ENCODE results near the gene RNF182.

Gene RNF182

GRCh38 chr6:13917141-13917540, 7.6 kb upstream of the RNF182 start:
- 84 to 92% methylated on average over 1 of the region's 1 CpG for WGBS, 2 experiments (ENCODE audit: insufficient coverage in 2 of 2)
- Histone ChIP-seq H3K27ac (ENCODE audit: low read depth, low read length, severe bottlenecking) (no peak overlapping the region), H3K4me3 (ENCODE audit: extremely low read depth, insufficient read depth, low read length, poor library complexity, severe bottlenecking) (no peak overlapping the region), H3K4me1 (ENCODE audit: control insufficient read depth, insufficient read depth, low read length, poor library complexity, severe bottlenecking) (peaks cover 20% of the 10 kb centered on the region), H3K36me3 (ENCODE audit: control insufficient read depth, insufficient read depth, low read length) (no peaks in the 10 kb centered on the region), H3K9me3 (ENCODE audit: control insufficient read depth, low read length) (no peaks in the 10 kb centered on the region)

DNA sequence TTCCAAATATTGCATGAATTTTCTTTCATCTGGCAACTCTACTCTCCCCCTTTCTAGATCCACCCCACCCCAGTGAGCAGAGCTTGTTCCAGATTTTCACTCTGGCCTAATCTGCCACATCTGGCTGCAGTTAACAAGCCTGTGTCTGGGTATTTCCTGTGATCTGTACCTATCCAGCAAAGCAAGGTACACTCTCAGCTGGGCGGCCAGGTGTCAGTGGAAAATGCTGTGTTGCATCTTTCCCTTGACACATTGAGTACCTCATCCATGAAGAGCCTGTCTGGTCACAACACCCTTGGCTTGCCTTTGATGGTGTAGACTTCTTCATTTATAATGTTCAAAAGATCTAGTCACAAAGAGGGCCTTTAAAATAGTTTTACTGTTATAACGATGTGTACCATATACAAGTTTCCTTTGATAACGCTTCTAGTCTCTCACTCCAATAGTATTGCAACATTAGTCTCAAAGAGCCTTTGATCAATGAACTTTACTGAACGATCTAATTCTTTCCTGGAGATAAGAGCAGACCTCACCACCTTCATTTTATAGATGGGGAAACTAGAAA, 6.0 kb upstream of the RNF182 start:
- H3K9me3 ChIP-seq (ENCODE audit: control insufficient read depth, low read length) = no peaks in the 10 kb centered on the region
- WGBS, 2 experiments (ENCODE audit: insufficient coverage in 2 of 2) = 100% methylated on average over 3 of the region's 4 CpGs; no CpG with 5 or more reads in 1 of the 2 experiments
- peaks cover 9% of the 10 kb centered on the region for H3K4me1 ChIP-seq (ENCODE audit: control insufficient read depth, insufficient read depth, low read length, poor library complexity, severe bottlenecking)
- no peak overlapping the region for H3K27ac ChIP-seq (ENCODE audit: low read depth, low read length, severe bottlenecking)
- H3K4me3 ChIP-seq (ENCODE audit: extremely low read depth, insufficient read depth, low read length, poor library complexity, severe bottlenecking) = no peak overlapping the region
- no peaks in the 10 kb centered on the region for H3K36me3 ChIP-seq (ENCODE audit: control insufficient read depth, insufficient read depth, low read length)

DNA sequence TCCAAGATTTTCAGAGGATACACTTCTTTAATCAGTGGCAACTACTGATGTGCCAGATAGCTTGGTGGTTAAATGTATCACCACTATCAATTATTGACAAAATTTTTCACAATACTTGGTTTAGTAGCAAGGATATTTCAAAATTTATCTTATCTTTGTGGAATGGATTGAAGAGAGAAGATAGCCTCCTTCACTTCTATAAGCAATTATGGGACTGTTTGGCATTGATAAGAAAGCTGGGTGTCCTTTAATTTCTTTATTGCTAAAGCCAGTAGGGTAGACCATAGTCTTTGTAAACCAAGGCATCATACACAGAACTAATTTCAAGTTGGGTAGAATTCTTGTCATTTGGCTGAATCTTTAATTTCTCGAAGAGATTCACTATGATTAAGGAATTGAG, 4.9 kb upstream of the RNF182 start:
- WGBS, 2 experiments (ENCODE audit: insufficient coverage in 2 of 2) = no CpG with 5 or more reads among the region's 1 CpG
- no peaks in the 10 kb centered on the region for H3K9me3 ChIP-seq (ENCODE audit: control insufficient read depth, low read length)
- H3K4me3 ChIP-seq (ENCODE audit: extremely low read depth, insufficient read depth, low read length, poor library complexity, severe bottlenecking) = no peak overlapping the region
- H3K4me1 ChIP-seq (ENCODE audit: control insufficient read depth, insufficient read depth, low read length, poor library complexity, severe bottlenecking) = no peaks in the 10 kb centered on the region
- H3K27ac ChIP-seq (ENCODE audit: low read depth, low read length, severe bottlenecking) = no peak overlapping the region
- no peaks in the 10 kb centered on the region for H3K36me3 ChIP-seq (ENCODE audit: control insufficient read depth, insufficient read depth, low read length)

- Histone ChIP-seq H3K36me3 (ENCODE audit: control insufficient read depth, insufficient read depth, low read length) (no peaks in the 10 kb centered on the region), H3K9me3 (ENCODE audit: control insufficient read depth, low read length) (no peaks in the 10 kb centered on the region), H3K27ac (ENCODE audit: low read depth, low read length, severe bottlenecking) (no peak overlapping the region), H3K4me3 (ENCODE audit: extremely low read depth, insufficient read depth, low read length, poor library complexity, severe bottlenecking) (no peak overlapping the region), H3K4me1 (ENCODE audit: control insufficient read depth, insufficient read depth, low read length, poor library complexity, severe bottlenecking) (no peaks in the 10 kb centered on the region)
- 82 to 100% methylated on average over 2 of the region's 4 CpGs for WGBS, 2 experiments (ENCODE audit: insufficient coverage in 2 of 2)
Measured at GRCh38 chr6:13920552-13920951, 4.2 kb upstream of the RNF182 start.

DNA sequence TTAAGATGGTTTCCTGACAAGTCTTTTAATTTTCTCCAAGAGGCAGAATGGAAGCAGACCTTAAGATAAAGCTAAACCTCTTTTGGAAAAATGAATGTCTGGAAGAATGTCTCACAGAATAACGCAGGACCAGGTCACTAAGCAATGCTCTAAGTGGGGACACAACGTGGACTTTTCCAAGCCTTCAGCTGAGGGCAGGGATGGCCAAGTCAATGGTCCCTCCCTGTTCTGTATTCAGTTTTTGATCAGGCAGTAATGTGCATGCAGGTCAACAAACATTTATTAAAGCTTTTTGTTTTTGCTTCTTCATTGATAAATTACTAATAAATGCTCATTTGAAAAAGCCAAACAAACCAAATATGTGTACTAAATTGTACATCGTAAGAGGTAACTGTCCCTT, 2.0 kb upstream of the RNF182 start:
- H3K27ac ChIP-seq (ENCODE audit: low read depth, low read length, severe bottlenecking) = no peak overlapping the region
- no peaks in the 10 kb centered on the region for H3K36me3 ChIP-seq (ENCODE audit: control insufficient read depth, insufficient read depth, low read length)
- H3K9me3 ChIP-seq (ENCODE audit: control insufficient read depth, low read length) = no peaks in the 10 kb centered on the region
- H3K4me3 ChIP-seq (ENCODE audit: extremely low read depth, insufficient read depth, low read length, poor library complexity, severe bottlenecking) = no peak overlapping the region
- 87 to 93% methylated on average over 2 to 3 of the region's 3 CpGs for WGBS, 2 experiments (ENCODE audit: insufficient coverage in 2 of 2)
- H3K4me1 ChIP-seq (ENCODE audit: control insufficient read depth, insufficient read depth, low read length, poor library complexity, severe bottlenecking) = no peaks in the 10 kb centered on the region

GRCh38 chr6:13923527-13924145, 1.1 kb upstream of the RNF182 start:
- H3K9me3 ChIP-seq (ENCODE audit: control insufficient read depth, low read length) = no peaks in the 10 kb centered on the region
- 0 to 13% methylated on average over 3 to 4 of the region's 5 CpGs for WGBS, 2 experiments (ENCODE audit: insufficient coverage in 2 of 2)
- peak overlapping the region; percentile 78 for H3K27ac ChIP-seq (ENCODE audit: low read depth, low read length, severe bottlenecking)
- no peaks in the 10 kb centered on the region for H3K36me3 ChIP-seq (ENCODE audit: control insufficient read depth, insufficient read depth, low read length)
- no peaks in the 10 kb centered on the region for H3K4me1 ChIP-seq (ENCODE audit: control insufficient read depth, insufficient read depth, low read length, poor library complexity, severe bottlenecking)
- H3K4me3 ChIP-seq (ENCODE audit: extremely low read depth, insufficient read depth, low read length, poor library complexity, severe bottlenecking) = peak overlapping the region; percentile 54

- H3K27ac ChIP-seq (ENCODE audit: low read depth, low read length, severe bottlenecking) = peak overlapping the region; percentile 78
- H3K9me3 ChIP-seq (ENCODE audit: control insufficient read depth, low read length) = no peaks in the 10 kb centered on the region
- H3K4me1 ChIP-seq (ENCODE audit: control insufficient read depth, insufficient read depth, low read length, poor library complexity, severe bottlenecking) = no peaks in the 10 kb centered on the region
- WGBS, 2 experiments (ENCODE audit: insufficient coverage in 2 of 2) = 0% methylated on average over 4 to 17 of the region's 37 CpGs
- H3K36me3 ChIP-seq (ENCODE audit: control insufficient read depth, insufficient read depth, low read length) = no peaks in the 10 kb centered on the region
- H3K4me3 ChIP-seq (ENCODE audit: extremely low read depth, insufficient read depth, low read length, poor library complexity, severe bottlenecking) = peak overlapping the region; percentile 54
Measured at GRCh38 chr6:13924146-13924948, 405 bp upstream of the RNF182 start.

- no peak overlapping the region for H3K4me3 ChIP-seq (ENCODE audit: extremely low read depth, insufficient read depth, low read length, poor library complexity, severe bottlenecking)
- H3K9me3 ChIP-seq (ENCODE audit: control insufficient read depth, low read length) = no peaks in the 10 kb centered on the region
- no peaks in the 10 kb centered on the region for H3K4me1 ChIP-seq (ENCODE audit: control insufficient read depth, insufficient read depth, low read length, poor library complexity, severe bottlenecking)
- H3K36me3 ChIP-seq (ENCODE audit: control insufficient read depth, insufficient read depth, low read length) = no peaks in the 10 kb centered on the region
- 85 to 87% methylated on average over 3 to 4 of the region's 4 CpGs for WGBS, 2 experiments (ENCODE audit: insufficient coverage in 2 of 2)
- H3K27ac ChIP-seq (ENCODE audit: low read depth, low read length, severe bottlenecking) = no peak overlapping the region
Measured at GRCh38 chr6:13926378-13926777, 1.6 kb downstream of the RNF182 start.

- Histone ChIP-seq H3K4me3 (ENCODE audit: extremely low read depth, insufficient read depth, low read length, poor library complexity, severe bottlenecking) (no peak overlapping the region), H3K4me1 (ENCODE audit: control insufficient read depth, insufficient read depth, low read length, poor library complexity, severe bottlenecking) (no peaks in the 10 kb centered on the region), H3K36me3 (ENCODE audit: control insufficient read depth, insufficient read depth, low read length) (no peaks in the 10 kb centered on the region), H3K27ac (ENCODE audit: low read depth, low read length, severe bottlenecking) (no peak overlapping the region), H3K9me3 (ENCODE audit: control insufficient read depth, low read length) (no peaks in the 10 kb centered on the region)
- 80% methylated on average over 2 of the region's 3 CpGs; no CpG with 5 or more reads in 1 of the 2 experiments for whole genome bisulfite sequencing, 2 experiments (ENCODE audit: insufficient coverage in 2 of 2)
Measured at GRCh38 chr6:13927203-13927602, 2.5 kb downstream of the RNF182 start.

GRCh38 chr6:13929196-13929595, 4.4 kb downstream of the RNF182 start:
- Histone ChIP-seq H3K27ac (ENCODE audit: low read depth, low read length, severe bottlenecking) (no peak overlapping the region), H3K4me3 (ENCODE audit: extremely low read depth, insufficient read depth, low read length, poor library complexity, severe bottlenecking) (no peak overlapping the region), H3K9me3 (ENCODE audit: control insufficient read depth, low read length) (no peaks in the 10 kb centered on the region), H3K36me3 (ENCODE audit: control insufficient read depth, insufficient read depth, low read length) (no peaks in the 10 kb centered on the region), H3K4me1 (ENCODE audit: control insufficient read depth, insufficient read depth, low read length, poor library complexity, severe bottlenecking) (no peaks in the 10 kb centered on the region)
